ENCODE data around the gene PKM. TPM values are rescaled to one million over a fixed set of nuclear protein-coding genes. Genes with fewer than 3 reads are reported as not detected.

PKM gene
- total and polyA plus RNA-seq, 9 of the 15 experiments (the other 6 are each of a cell fraction or from before 2014, with no cell fraction given): 140 to 825 (median 383) TPM

- TF ChIP-seq E2F6 (IDR thresholded peaks at IDR 0.05; ENCODE audit: borderline replicate concordance in 1 of 2, extremely low read depth in 1 of 2, insufficient read depth in 1 of 2, insufficient read length in 1 of 2, low read depth in 1 of 2, low read length in 1 of 2, poor library complexity in 1 of 2, severe bottlenecking in 1 of 2): no peak
- 0 out of 2 replicates have a peak, but pooled peaks have one; percentile 17 for TF ChIP-seq TAL1 (IDR thresholded peaks at IDR 0.05)
- peak; percentile 28; the same call in 1 of the 2 replicates for TF ChIP-seq CBFA2T3 (IDR thresholded peaks at IDR 0.05)
- no peak for TF ChIP-seq PTRF (tag; IDR thresholded peaks at IDR 0.05)
- TF ChIP-seq CBFA2T2 (conservative IDR thresholded peaks at IDR 0.05): 0 out of 2 replicates have a peak, but pooled peaks have one; percentile 2
- TF ChIP-seq POLR2B (IDR thresholded peaks at IDR 0.05; ENCODE audit: low read depth, partially characterized antibody): no peak
- TF ChIP-seq E2F4 (CRISPR knock-in tag; IDR thresholded peaks at IDR 0.05; ENCODE audit: low read depth): no peak
- no peak for TF ChIP-seq MXD1 (CRISPR knock-in tag; IDR thresholded peaks at IDR 0.05; ENCODE audit: borderline replicate concordance, poor library complexity, severe bottlenecking)
- TF ChIP-seq ZNF277 (CRISPR knock-in tag; IDR thresholded peaks at IDR 0.05; ENCODE audit: borderline replicate concordance): no peak
- TF ChIP-seq TFAP4 (CRISPR knock-in tag; IDR thresholded peaks at IDR 0.05; ENCODE audit: borderline replicate concordance): no peak
- no peak for TF ChIP-seq GTF2E2 (tag; IDR thresholded peaks at IDR 0.05)
- no peak for TF ChIP-seq PRDM10 (IDR thresholded peaks at IDR 0.05; ENCODE audit: partially characterized antibody)
- peak; percentile 63; the same call in 1 of the 2 replicates for TF ChIP-seq ZNF24 (IDR thresholded peaks at IDR 0.05)
- no peak for TF ChIP-seq TEAD2 (tag; IDR thresholded peaks at IDR 0.05)
- no peak for TF ChIP-seq MAFF (IDR thresholded peaks at IDR 0.05; ENCODE audit: low read length)
- TF ChIP-seq SRSF9 (IDR thresholded peaks at IDR 0.05; ENCODE audit: borderline replicate concordance, low read depth, low read length): no peak
- no peak for TF ChIP-seq TAF15 (IDR thresholded peaks at IDR 0.05; ENCODE audit: low read depth, low read length)
- no peak for TF ChIP-seq GATAD2B (IDR thresholded peaks at IDR 0.05; ENCODE audit: borderline replicate concordance)
Measured at GRCh38 chr15:72175186-72176044, 55.6 kb downstream of the PKM start (continued).
